Stomach (tissue), 9 donors: ENCODE results near the gene KCNAB2. TPM values are rescaled to one million over a fixed set of nuclear protein-coding genes. Genes with fewer than 3 reads are reported as not detected.

Experiments
- DNase-seq, 2 donors: peaks; one replicate each; pipeline versions ENCODE4 v3.0.0 to v3.0.0-alpha.2; 2013 to 2019
- H3K27ac ChIP-seq, 5 donors: fragments of 200-600 bp in 4 of 5; sonication (generic) in 4 of 5; one replicate each; pipeline ENCODE4 v1.5.1; 2013 to 2019; ENCODE audit warnings: mild to moderate bottlenecking in 1 of 5, moderate library complexity in 1 of 5
- H3K27me3 ChIP-seq, 3 donors: fragments of 200-600 bp; sonication (generic); one replicate each; pipeline ENCODE4 v1.5.1; 2017 to 2019; ENCODE audit warnings: mixed run types in 1 of 3
- H3K36me3 ChIP-seq, 4 donors: fragments of 200-600 bp; sonication (generic); 1 replicate in 3 of 4; 2 replicates in 1 of 4; pipeline ENCODE4 v1.5.1; 2016 to 2019
- H3K4me1 ChIP-seq, 4 donors: fragments of 200-600 bp; sonication (generic); one replicate each; pipeline ENCODE4 v1.5.1; 2016 to 2019
- H3K4me3 ChIP-seq, 4 donors: fragments of 200-600 bp; sonication (generic) in 3 of 4; one replicate each; pipeline ENCODE4 v1.5.1; 2016 to 2019; ENCODE audit warnings: mild to moderate bottlenecking in 1 of 4
- H3K9me3 ChIP-seq, 4 donors: fragments of 200-600 bp; sonication (generic); one replicate each; pipeline ENCODE4 v1.5.1; 2016 to 2019
- CTCF ChIP-seq, 7 experiments: fragments of 450-650 bp in 4 of 7; fragments of 200-600 bp in 3 of 7; sonication (generic) in 3 of 7; IDR thresholded peaks; one replicate each; pipeline ENCODE4 v1.5.1; 2016 to 2019; ENCODE audit warnings: antibody characterized with exemption in 7 of 7, control low read depth in 2 of 7, mild to moderate bottlenecking in 1 of 7
- EP300 ChIP-seq: sonication (generic); formaldehyde crosslinking; IDR thresholded peaks from one replicate; pipeline ENCODE4 v1.6.1; 2017; ENCODE audit warnings: antibody characterized with exemption
- POLR2A ChIP-seq, 4 donors: fragments of 450-650 bp; IDR thresholded peaks; one replicate each; pipeline ENCODE4 v1.6.1; 2016; ENCODE audit warnings: antibody characterized with exemption in 4 of 4, control low read depth in 2 of 4, mild to moderate bottlenecking in 1 of 4, moderate library complexity in 1 of 4
- POLR2AphosphoS5 ChIP-seq, 3 donors: sonication (generic); formaldehyde crosslinking; IDR thresholded peaks; one replicate each; pipeline ENCODE4 v1.6.1; 2016; ENCODE audit warnings: antibody characterized with exemption in 3 of 3
- WGBS, 5 donors: extraction: QIAGEN DNeasy Blood & Tissue Kit in 3 of 5; methylation state at CpG; one replicate each; pipeline versions ENCODE4 v1.1.5 to v1.1.7; 2013 to 2018; 5-methylcytosine and 5-hydroxymethylcytosine counted together
- intact Hi-C: fragments of 100-400 bp; cut with DNase I; formaldehyde crosslinking; loops from one replicate; pipeline ENCODE4 v1.15.1; 2023; ENCODE audit warnings: low total_unique reads
- polyA plus RNA-seq, 3 donors: library from polyadenylated mRNA; stranded (reverse); fragments of 200-250 nt; gene quantifications; one replicate each; pipeline ENCODE4 v1.2.3, GENCODE V29; 2013
- total RNA-seq, 5 donors: library from RNA; depleted of rRNA; stranded (reverse); fragments of >200 nt; gene quantifications; one replicate each; pipeline versions ENCODE4 v1.1.0 to v1.2.3, GENCODE V29; 2014 to 2016
- donor health status: healthy with polysubstance abuse.
- donor health status: Bipolar disorder and iron deficiency.
- donor health status: healthy.

The KCNAB2 gene
- total and polyA plus RNA-seq, 8 donors: 0.29 to 39.1 (median 3.3) TPM

- Histone ChIP-seq H3K9me3 (no peaks in the 10 kb centered on the region), H3K4me3 (no peak overlapping the region), H3K4me1 (no peaks in the 10 kb centered on the region), H3K27ac (no peak overlapping the region), H3K27me3 (no peaks in the 10 kb centered on the region), H3K36me3 (peaks cover 0 to 12% (median 0%) of the 10 kb centered on the region in 4 donors)
- DNase-seq: peak in 1 of 2 donors; percentile 45
- 75 to 85% (median 85%) methylated on average over 15 to 28 of the region's 28 CpGs for WGBS, 5 donors
- intact Hi-C loops: no loop called here
- no peak for TF ChIP-seq POLR2AphosphoS5 (IDR thresholded peaks at IDR 0.05)
- TF ChIP-seq CTCF (IDR thresholded peaks at IDR 0.05): no peak
- TF ChIP-seq EP300: no peak
- no peak for TF ChIP-seq POLR2A (IDR thresholded peaks at IDR 0.05)
These were observed 19.6 kb downstream of the KCNAB2 start for GRCh38 chr1:6065093-6065858.

- DNase-seq: no peak
- Histone ChIP-seq H3K4me3 (no peak overlapping the region), H3K9me3 (no peaks in the 10 kb centered on the region), H3K4me1 (no peaks in the 10 kb centered on the region), H3K27me3 (no peaks in the 10 kb centered on the region), H3K27ac (no peak overlapping the region), H3K36me3 (peaks cover 0 to 12% (median 0%) of the 10 kb centered on the region in 4 donors)
- intact Hi-C loops: no loop called here
- WGBS, 5 donors: 76 to 95% (median 84%) methylated on average over 4 to 8 of the region's 8 CpGs
- TF ChIP-seq EP300 (no peak), POLR2AphosphoS5 (IDR thresholded peaks at IDR 0.05) (no peak), CTCF (IDR thresholded peaks at IDR 0.05) (no peak), POLR2A (IDR thresholded peaks at IDR 0.05) (no peak)
These were observed 21.0 kb downstream of the KCNAB2 start for GRCh38 chr1:6066680-6067079.

GRCh38 chr1:6068073-6068472 is 22.4 kb downstream of the KCNAB2 start:
- TF ChIP-seq CTCF (IDR thresholded peaks at IDR 0.05): no peak
- no peak for DNase-seq
- Histone ChIP-seq H3K27ac (no peak overlapping the region), H3K36me3 (peaks cover 0 to 15% (median 0%) of the 10 kb centered on the region in 4 donors), H3K4me1 (no peaks in the 10 kb centered on the region), H3K27me3 (no peaks in the 10 kb centered on the region), H3K4me3 (no peak overlapping the region), H3K9me3 (no peaks in the 10 kb centered on the region)
- intact Hi-C loops: no loop called here
- WGBS, 5 donors: 53 to 85% (median 61%) methylated on average over 5 of the region's 5 CpGs

GRCh38 chr1:6068932-6069331 is 23.2 kb downstream of the KCNAB2 start:
- Histone ChIP-seq H3K27ac (no peak overlapping the region), H3K9me3 (no peaks in the 10 kb centered on the region), H3K36me3 (peaks cover 0 to 24% (median 5%) of the 10 kb centered on the region in 4 donors), H3K4me1 (no peaks in the 10 kb centered on the region), H3K4me3 (no peak overlapping the region), H3K27me3 (no peaks in the 10 kb centered on the region)
- DNase-seq: no peak
- WGBS, 5 donors: 52 to 76% (median 65%) methylated on average over 9 of the region's 9 CpGs
- intact Hi-C loops: no loop called here
- TF ChIP-seq POLR2AphosphoS5 (IDR thresholded peaks at IDR 0.05) (no peak), CTCF (IDR thresholded peaks at IDR 0.05) (no peak), EP300 (no peak), POLR2A (IDR thresholded peaks at IDR 0.05) (no peak)
